SW 1271 (cell line): ENCODE measurements around the gene TEX28.
"Not testable (repeated sequence)": the region's sequence is repeated elsewhere in the genome, so short reads cannot be mapped to it uniquely, and the experiment has no call there.

ENCODE experiments used
- DNase-seq, 2 experiments: peaks; one replicate each; lab custom pipeline; 2025; lab: John Stamatoyannopoulos, UW

TEX28 gene

GRCh38 chrX:154247377-154248045 is 47.4 kb downstream of the TEX28 start:
- DNase-seq, result not testable (repeated sequence)

GRCh38 chrX:154239982-154240503 is 54.9 kb downstream of the TEX28 start:
- not testable (repeated sequence) for DNase-seq

DNA sequence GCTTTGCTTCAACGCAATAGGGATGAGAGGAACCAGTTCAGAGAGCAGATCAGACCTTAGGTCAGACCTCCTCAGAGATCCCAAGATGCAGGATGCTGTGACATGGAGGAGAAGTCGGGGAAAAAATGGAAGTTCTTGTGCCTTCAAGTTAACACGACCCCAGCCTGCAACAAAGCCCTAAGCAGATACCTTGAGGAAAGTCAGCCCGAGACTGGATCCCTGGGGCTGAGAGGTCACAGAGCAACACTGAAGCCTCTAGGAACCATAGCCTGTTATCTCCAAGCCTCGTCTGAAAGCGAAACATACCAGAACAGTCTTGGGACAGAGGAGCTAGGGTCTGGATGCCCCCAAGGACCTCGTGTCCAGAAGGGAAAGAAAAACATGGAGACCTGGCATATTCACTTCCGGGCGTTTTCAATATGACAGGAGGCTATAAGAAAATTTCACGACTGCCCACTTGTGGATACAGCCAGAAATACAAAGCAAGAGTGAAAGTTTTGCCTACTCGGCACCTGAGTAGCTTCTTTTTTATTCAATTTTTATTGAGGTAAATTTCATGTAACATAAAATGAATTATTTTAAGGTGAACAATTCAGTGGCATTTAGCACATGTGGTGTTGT is 55.9 kb downstream of the TEX28 start:
- not testable (repeated sequence) for DNase-seq

GRCh38 chrX:154233620-154234019 is 61.3 kb downstream of the TEX28 start:
- not testable (repeated sequence) for DNase-seq

DNA sequence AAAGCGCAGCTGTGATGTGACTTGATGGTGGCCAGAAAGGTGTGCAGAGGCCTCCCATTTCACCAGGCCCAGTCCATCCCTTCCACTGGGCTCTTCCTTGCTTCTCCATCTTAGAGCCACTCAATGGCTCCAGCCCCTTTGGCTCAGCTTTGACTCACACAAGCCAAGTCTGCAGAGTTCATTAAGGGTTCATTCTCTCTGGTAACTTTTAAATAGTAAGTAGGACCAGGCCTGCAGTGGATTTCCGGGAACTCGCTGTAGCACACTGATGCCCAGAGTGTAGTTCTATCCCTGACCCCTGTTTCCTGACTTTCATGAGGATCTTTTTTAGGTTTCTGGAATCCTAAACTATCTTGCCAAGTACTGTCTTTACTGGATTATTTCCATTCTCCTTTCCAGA is 63.5 kb downstream of the TEX28 start:
- DNase-seq, result not testable (repeated sequence)

GRCh38 chrX:154226706-154227105 is 68.2 kb downstream of the TEX28 start:
- DNase-seq, result not testable (repeated sequence)

DNA sequence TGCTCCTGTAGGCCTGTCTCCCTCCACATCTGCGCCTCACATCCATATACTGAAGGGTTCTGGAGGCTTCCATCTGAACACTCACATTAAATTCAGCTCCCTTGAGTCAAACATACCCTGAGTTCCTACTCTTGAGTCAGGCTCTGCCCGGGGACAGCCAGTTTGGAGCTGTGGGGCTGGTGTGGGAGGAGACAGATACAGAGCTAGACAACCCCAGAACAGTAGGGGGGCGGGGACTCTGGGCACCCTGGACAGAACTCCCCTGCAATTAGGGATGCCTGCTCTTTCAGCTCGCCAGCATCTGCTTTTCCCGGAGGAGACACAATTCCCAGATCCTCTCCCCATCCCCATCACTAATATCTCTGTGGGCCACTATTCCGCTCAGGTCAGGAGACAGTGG is 69.6 kb downstream of the TEX28 start:
- not testable (repeated sequence) for DNase-seq
